T-helper 17 cell (primary cell): ENCODE measurements around the gene KIF20B. TPM values are rescaled to one million over a fixed set of nuclear protein-coding genes. Genes with fewer than 3 reads are reported as not detected.
"Not testable (repeated sequence)": the region's sequence is repeated elsewhere in the genome, so short reads cannot be mapped to it uniquely, and the experiment has no call there.

Experiments used
- ATAC-seq: fragments of 150-1000 bp; cut with Tn5 transposase; 2 replicates; pipeline ENCODE4 v1.10.0; 2021; ENCODE audit warnings: mild to moderate bottlenecking, moderate library complexity
- DNase-seq, 3 donors: peaks; one replicate each; pipeline versions ENCODE4 v3.0.0 to v3.0.0-alpha.2; 2020 to 2021
- H3K9me3 ChIP-seq: one replicate; pipeline ENCODE4 v1.7.0; 2013; ENCODE audit warnings: low read length, mild to moderate bottlenecking; ENCODE audit not compliant: control insufficient read depth, poor library complexity, severe bottlenecking
- H3K27ac Mint-ChIP-seq: one replicate; pipeline ENCODE4 v1.8.0; 2022; ENCODE audit warnings: mild to moderate bottlenecking, moderate library complexity, mixed read lengths
- H3K27me3 Mint-ChIP-seq: one replicate; pipeline ENCODE4 v1.8.0; 2022; ENCODE audit warnings: mixed read lengths
- H3K36me3 Mint-ChIP-seq: one replicate; pipeline ENCODE4 v1.8.0; 2022; ENCODE audit warnings: low read depth, mixed read lengths
- H3K4me1 Mint-ChIP-seq: one replicate; pipeline ENCODE4 v1.8.0; 2022; ENCODE audit warnings: mild to moderate bottlenecking, mixed read lengths
- H3K4me3 Mint-ChIP-seq: one replicate; pipeline ENCODE4 v1.8.0; 2022; ENCODE audit warnings: mild to moderate bottlenecking, moderate library complexity, mixed read lengths
- total RNA-seq, 4 donors: library from RNA in 2 of 4; stranded (reverse) in 2 of 4; gene quantifications; one replicate each; pipeline ENCODE4 v1.2.3 and lab custom pipeline; 2022 to 2026

Gene KIF20B
- total RNA-seq, 2 donors from 2014 or later: 17.6 to 36.2 TPM

GRCh38 chr10:89805599-89806013 is 104.2 kb downstream of the KIF20B start:
- Mint-ChIP-seq H3K36me3 (peaks cover 2% of the 10 kb centered on the region), H3K4me1 (peaks cover 4% of the 10 kb centered on the region), H3K4me3 (no peak overlapping the region), H3K27me3 (peaks cover 34% of the 10 kb centered on the region), H3K27ac (peak overlapping the region; percentile 41)
- ATAC-seq: no peak
- DNase-seq: no peak
- H3K9me3 ChIP-seq: no peaks in the 10 kb centered on the region

GRCh38 chr10:89808842-89809241 is 107.5 kb downstream of the KIF20B start:
- ATAC-seq: no peak
- H3K9me3 ChIP-seq: no peaks in the 10 kb centered on the region
- Mint-ChIP-seq H3K27ac (no peak overlapping the region), H3K36me3 (no peaks in the 10 kb centered on the region), H3K4me3 (no peak overlapping the region), H3K4me1 (peaks cover 4% of the 10 kb centered on the region), H3K27me3 (peaks cover 21% of the 10 kb centered on the region)
- DNase-seq: no peak

GRCh38 chr10:89809766-89810165 is 108.4 kb downstream of the KIF20B start:
- ATAC-seq (no peak), DNase-seq (no peak)
- no peaks in the 10 kb centered on the region for H3K9me3 ChIP-seq
- H3K4me1 Mint-ChIP-seq: peaks cover 4% of the 10 kb centered on the region
- H3K27ac Mint-ChIP-seq: no peak overlapping the region
- H3K36me3 Mint-ChIP-seq: no peaks in the 10 kb centered on the region
- no peak overlapping the region for H3K4me3 Mint-ChIP-seq
- H3K27me3 Mint-ChIP-seq: peaks cover 19% of the 10 kb centered on the region

GRCh38 chr10:89810908-89811525 is 109.6 kb downstream of the KIF20B start:
- Mint-ChIP-seq H3K36me3 (no peaks in the 10 kb centered on the region), H3K4me3 (no peak overlapping the region), H3K27me3 (peaks cover 10% of the 10 kb centered on the region), H3K27ac (no peak overlapping the region), H3K4me1 (no peaks in the 10 kb centered on the region)
- H3K9me3 ChIP-seq: no peaks in the 10 kb centered on the region
- DNase-seq (no peak), ATAC-seq (no peak)

- DNase-seq (no peak), ATAC-seq (no peak)
- no peaks in the 10 kb centered on the region for H3K9me3 ChIP-seq
- H3K36me3 Mint-ChIP-seq: peaks cover 2% of the 10 kb centered on the region
- no peak overlapping the region for H3K27ac Mint-ChIP-seq
- no peaks in the 10 kb centered on the region for H3K4me1 Mint-ChIP-seq
- no peak overlapping the region for H3K4me3 Mint-ChIP-seq
- peaks cover 3% of the 10 kb centered on the region for H3K27me3 Mint-ChIP-seq
These were observed 112.2 kb downstream of the KIF20B start for GRCh38 chr10:89813546-89813945.

GRCh38 chr10:89814278-89814677 is 112.9 kb downstream of the KIF20B start:
- peaks cover 10% of the 10 kb centered on the region for H3K27me3 Mint-ChIP-seq
- H3K36me3 Mint-ChIP-seq: peaks cover 2% of the 10 kb centered on the region
- no peak overlapping the region for H3K4me3 Mint-ChIP-seq
- no peak overlapping the region for H3K27ac Mint-ChIP-seq
- H3K4me1 Mint-ChIP-seq: no peaks in the 10 kb centered on the region
- no peak for ATAC-seq
- H3K9me3 ChIP-seq: no peaks in the 10 kb centered on the region
- DNase-seq: no peak

- no peak overlapping the region for H3K4me3 Mint-ChIP-seq
- no peaks in the 10 kb centered on the region for H3K9me3 ChIP-seq
- no peak for ATAC-seq
- H3K27ac Mint-ChIP-seq: no peak overlapping the region
- H3K4me1 Mint-ChIP-seq: no peaks in the 10 kb centered on the region
- no peak for DNase-seq
- peaks cover 2% of the 10 kb centered on the region for H3K36me3 Mint-ChIP-seq
- peaks cover 12% of the 10 kb centered on the region for H3K27me3 Mint-ChIP-seq
These were observed 113.9 kb downstream of the KIF20B start for GRCh38 chr10:89815049-89815853.

- H3K27ac Mint-ChIP-seq, ATAC-seq, H3K9me3 ChIP-seq, DNase-seq, H3K4me1 Mint-ChIP-seq, H3K36me3 Mint-ChIP-seq, H3K4me3 Mint-ChIP-seq: not testable (repeated sequence)
- H3K27me3 Mint-ChIP-seq: peaks cover 12% of the 10 kb centered on the region
These were observed 117.6 kb downstream of the KIF20B start for GRCh38 chr10:89819008-89819407.

Other genes starting within 250 kb of the KIF20B start
- not detected for gene SLC16A12, start 166.0 kb upstream of the KIF20B start, total RNA-seq
- gene PANK1, start 56.3 kb upstream of the KIF20B start, total RNA-seq: 1 to 10 TPM; 1.2 to 1.6 TPM